ENCODE data around the gene TPCN2.
"Not testable (repeated sequence)": the region's sequence is repeated elsewhere in the genome, so short reads cannot be mapped to it uniquely, and the experiment has no call there.

The TPCN2 gene

DNA sequence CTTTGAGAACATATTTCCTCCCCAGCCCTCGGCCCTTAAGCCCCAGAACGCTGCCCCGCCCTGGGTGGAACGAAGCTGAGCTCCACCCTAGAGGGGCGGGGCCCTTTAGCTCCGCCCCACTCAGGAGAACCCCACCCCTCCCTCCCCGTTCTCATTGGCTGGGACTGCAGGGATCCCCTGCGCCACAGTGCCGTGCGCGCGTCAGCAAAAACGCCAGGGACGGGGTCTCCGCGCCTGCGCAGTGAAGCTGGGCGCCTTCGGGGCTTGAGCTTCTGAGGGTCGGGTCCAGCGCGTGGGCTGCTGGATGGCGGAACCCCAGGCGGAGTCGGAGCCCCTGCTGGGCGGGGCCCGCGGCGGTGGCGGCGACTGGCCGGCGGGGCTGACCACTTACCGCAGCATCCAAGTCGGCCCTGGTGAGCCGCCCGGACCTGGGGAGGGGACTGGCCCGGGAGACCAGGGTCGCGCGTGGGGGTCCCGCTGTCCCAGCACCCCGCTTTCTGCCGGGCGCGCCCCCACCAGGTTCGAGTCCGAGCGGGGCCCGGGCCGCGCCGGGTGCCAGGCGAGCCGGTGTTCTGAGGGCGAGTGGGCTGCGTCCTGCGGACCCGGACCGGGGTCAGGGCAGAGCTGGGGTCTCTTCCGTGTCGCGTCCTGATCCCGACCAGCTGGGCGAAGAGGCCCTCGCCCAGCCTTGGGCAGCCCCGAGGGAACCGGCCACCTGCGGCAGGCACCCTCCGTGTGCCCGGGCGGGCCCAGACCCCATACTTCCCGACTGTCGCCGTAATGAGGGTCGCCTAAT, at the start of gene TPCN2:
TPCN2 (plus strand) TSS at position 239 of the 796 bp plus-strand sequence; CDS start at position 305, 66 bp downstream.
- peak; percentile 84 to 90 for DNase-seq (ENCODE audit: low read depth in 2 of 2)

DNA sequence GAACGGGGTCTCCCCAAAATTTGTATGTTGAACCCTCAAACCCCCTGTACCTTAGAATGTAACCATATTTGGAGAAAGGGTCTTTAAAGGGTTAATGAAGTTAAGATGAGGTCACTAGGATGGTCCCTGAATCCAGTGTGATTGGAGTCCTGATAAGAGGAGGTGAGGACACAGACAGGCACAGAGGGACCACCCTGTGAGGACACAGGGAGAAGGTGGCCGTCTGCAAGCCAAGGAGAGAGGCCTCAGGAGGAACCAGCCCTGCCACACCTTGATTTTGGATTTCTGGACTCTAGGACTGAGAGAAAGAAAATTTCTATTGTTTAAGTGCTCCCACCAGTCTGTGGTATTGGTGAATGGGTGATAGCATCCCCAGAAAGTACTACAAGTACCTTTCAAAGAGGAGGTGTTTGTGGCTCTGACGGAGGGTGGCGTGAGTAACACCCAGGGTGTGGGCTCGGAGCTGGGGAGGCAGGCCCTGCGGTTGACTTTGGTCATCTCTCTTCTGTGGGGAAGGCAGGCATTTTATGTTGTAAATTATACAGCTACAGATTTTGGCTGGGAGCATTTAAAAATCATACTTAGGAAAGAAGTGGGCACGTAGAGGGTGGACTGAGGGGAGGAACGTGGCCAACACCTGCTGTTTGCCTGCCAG, 49.5 kb upstream of the TPCN2 start:
- no peak for DNase-seq (ENCODE audit: low read depth in 2 of 2)

DNA sequence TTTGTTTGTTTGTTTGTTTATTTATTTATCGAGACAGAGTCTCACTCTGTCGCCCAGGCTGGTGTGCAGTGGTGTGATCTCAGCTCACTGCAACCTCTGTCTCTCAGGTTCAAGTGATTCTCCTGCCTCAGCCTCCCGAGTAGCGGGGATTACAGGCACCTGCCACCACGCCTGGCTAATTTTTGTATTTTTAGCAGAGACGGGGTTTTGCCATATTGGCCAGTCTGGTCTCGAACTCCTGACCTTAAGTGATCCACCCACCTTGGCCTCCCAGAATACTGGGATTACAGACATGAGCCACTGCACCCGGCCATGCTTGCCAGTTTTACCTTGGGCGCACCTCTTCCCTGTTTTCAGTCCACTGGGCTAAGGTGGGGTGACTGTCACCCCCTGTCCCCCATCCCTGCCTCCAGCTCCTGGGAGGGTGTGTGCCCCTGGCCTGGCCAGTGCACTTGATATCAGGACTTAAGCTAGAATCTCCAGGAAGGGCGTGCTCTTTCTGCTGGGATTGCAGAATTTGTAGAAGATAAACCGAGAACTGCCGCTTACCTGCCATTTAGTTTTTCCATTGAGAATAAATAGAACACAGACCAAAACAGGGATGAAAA, 48.9 kb upstream of the TPCN2 start:
- not testable (repeated sequence) for DNase-seq (ENCODE audit: low read depth in 2 of 2)

DNA sequence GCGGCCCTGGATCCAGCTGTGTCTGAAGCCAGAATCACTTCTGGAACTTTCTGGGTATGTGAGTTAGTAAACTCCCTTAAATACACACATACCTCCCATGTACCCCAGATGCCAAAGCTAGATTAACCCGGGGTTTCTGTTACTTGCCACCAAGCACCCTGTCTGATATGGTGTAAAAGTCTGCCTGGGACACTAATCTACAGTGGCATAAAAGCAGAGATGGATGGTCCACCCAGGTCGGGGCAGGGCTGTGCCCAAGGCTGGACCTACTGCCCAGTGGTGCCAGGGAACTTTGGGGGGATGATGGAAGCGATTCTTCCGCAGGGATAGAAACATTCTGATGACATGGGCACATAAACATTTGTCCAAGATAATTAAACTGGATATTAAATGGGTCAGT, 48.3 kb upstream of the TPCN2 start:
- DNase-seq (ENCODE audit: low read depth in 2 of 2) = no peak

DNA sequence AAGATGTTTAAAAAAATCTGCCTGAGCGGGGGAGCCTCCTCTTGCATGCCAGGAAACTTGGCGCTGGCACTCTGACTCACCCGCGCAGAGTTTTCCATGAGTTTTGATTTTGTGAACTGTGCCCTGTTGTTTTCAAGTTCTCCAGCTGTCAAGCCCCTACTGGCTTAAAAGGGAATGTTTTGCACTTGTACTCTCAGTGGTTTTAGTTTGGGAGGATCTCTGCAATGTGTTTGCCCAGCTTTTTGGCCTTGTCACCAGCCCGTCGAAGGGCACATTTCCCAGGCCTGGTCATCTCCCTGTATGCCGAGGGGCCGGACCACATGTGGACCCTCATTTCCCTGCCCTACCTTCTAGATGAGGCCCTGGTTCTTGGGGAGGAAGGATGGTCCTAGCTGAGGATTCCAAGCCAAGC, 47.9 kb upstream of the TPCN2 start:
- DNase-seq (ENCODE audit: low read depth in 2 of 2) = no peak

DNA sequence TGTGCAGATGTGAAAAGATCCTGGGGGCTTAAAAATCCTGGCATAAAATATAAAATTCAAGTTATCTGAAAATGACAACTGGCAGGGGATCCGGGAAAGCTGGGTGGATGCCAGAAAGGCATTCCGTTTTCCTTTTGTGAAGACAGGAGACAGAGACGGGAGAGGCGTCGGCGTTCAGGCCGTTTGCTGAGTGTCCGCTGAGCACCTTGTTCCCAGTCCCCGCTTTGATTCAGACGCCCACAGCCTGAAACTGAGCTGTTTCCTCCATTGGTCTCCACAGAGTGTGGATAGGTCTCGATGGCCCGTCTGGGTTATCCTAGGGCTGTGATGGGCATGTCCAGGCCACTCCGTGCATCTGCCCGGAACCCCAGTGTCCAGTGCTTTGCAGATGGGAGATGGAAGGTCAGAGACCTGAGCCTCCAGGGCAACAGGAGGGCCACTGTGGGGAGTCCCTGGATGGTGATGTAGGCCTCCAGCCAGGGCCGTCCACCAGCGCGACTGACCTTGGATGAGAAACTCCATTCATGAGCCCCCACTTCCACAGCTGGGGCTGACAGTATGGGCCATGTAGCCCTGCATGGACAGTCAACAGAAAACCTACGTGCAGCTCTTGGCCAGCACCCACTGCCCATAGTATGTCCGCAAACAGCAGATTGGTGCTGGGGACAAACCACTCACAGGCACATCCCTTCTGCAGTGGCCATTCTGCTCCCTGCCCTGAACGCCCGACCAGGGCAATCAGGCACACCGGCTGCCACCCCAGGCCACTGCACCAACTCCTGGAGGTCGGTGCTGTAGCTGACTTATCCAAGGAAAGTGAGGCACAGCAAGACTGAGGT, 47.3 kb upstream of the TPCN2 start:
- no peak for DNase-seq (ENCODE audit: low read depth in 2 of 2)

DNA sequence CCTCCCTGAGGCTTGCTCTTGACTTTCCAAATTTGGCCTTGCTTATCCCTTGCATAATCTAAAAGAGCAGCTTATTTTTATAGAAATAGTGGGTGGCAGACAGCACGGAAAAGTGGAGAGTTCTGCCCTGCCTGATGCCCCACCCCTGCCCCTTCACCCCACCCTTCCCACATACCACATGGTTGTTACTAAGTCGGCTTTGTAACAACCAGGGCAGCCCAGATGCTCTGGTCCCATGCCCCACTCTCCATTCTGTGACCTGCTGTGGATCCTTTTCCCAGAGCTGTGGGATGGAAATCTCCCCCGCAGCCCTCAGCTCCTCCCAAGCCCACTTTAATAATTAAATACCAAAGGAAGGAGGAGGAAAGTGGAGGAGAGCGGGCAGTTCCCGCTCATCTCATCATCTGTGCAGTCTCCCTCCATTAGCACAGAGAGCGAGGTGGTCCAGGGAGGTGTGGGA, 46.6 kb upstream of the TPCN2 start:
- DNase-seq (ENCODE audit: low read depth in 2 of 2) = no peak

DNA sequence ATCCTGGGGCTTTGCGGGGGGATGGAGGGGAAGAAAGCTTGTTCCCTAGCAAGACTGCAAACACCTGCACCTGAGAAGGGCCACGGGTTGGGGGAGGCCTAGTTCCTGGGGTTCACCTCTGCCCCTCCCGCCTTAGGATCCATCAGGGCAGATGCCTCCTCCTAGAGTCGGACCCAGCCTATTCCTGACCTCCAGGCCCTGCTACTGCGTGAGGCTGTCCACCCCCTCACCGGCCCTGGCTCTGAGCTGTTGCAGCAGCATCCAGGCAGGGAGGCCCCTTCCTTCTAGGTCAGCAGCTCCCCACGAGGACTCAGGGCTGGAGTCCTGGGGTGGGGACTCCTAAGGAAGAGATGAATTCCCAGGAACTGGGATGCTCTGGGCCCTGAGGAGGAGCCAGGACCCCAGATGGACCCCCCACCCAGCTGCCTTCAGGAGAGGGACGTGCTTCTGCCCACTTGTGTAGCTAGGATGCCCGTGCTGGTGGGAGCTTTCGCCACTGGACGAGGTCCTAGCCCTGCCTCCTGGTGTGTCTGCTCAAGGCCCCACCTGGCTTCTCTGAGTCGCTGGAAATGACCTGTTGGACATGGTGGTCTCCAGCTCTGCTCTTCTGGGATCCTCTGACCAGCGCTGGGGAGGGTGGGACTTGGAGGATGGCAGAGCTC, 46.0 kb upstream of the TPCN2 start:
- DNase-seq (ENCODE audit: low read depth in 2 of 2) = no peak

DNA sequence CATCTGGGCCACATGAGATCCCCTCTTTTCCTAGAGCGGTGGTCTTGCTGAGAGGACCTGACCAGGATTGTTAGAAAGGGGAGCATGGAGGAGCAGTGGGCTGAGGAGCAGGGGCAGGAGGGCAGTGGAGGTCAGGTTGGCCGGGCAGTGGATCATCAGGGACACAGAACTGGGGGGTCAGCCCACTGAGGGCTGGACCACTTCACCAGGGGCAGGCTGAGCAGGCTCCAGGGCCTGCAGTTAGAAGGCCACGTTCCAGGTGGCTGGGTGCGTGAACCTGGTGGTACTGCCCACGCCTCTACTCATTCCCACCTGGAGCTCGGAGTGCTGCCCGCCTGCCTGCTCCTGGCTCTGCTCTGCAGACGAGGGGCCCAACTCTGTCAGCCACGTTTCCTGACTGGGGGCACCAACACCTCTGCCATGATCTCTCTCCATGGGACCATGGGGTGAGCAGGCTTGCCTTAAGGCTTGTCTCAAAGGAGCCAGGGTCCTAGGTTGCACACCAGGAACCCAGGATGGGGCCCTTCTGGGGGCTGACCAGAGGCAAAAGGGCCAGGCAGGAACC, 45.3 kb upstream of the TPCN2 start:
- DNase-seq (ENCODE audit: low read depth in 2 of 2) = no peak

DNA sequence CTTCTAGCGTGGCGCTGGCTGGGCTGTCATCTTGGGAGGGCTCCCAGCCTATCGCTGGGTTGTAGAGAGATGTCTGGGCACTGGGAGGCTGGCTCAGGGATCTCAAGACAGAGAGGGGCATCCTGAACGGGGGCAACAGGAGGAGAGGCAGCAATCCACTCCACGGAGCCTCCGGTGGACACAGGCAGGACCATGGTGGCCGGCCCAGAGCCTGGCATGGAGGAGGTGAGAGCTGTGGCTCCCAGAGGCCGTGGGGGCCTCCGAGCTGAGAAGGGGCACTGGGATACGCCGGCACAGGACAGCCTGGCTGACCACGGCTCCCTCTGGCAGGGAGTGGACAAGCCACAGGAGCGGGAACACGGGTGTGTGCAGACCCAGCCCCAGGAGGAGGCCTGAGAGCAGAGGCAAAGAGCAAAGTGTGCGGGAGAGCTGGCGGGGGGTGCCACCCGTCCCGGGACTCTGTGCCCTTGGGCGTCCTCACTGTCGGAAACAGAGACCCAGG, 44.8 kb upstream of the TPCN2 start:
- no peak for DNase-seq (ENCODE audit: low read depth in 2 of 2)

DNA sequence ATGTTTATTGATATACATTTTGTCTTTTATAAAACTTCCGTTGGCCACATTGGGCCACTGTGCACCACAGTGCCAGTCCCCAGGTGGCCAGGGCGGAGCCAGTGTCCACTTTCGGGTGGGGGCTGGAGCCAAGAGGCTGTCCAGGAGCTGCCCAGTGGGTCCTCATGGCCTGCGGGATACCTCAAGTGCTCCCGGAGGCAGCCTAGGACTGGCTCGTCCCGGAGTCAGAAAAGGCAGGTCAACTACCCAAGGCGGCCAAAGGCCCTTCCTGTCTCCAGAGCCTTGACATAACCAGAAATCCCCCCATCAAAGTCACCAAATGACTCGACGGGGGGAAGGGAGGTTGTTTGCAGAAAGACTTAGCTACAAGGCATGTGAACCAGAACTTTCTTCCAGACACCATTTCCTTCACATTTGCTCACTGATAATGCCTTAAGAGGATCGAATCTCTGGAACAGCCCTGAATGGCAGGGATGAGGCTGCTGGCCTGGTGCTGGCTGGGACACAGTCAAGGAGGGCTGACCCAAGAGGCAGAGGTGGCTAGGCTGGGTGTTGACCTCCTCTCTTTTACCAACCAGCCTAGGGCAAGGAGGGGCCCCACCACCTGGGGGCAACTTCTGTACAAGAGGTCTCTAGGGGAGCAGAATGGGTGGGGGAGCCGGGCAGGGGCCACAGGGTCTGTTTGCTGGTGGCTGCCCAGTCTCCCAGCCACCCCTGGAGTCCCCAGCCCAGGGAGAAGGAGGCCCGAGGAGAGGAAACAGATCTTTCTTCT, 44.1 kb upstream of the TPCN2 start:
- DNase-seq (ENCODE audit: low read depth in 2 of 2) = no peak

DNA sequence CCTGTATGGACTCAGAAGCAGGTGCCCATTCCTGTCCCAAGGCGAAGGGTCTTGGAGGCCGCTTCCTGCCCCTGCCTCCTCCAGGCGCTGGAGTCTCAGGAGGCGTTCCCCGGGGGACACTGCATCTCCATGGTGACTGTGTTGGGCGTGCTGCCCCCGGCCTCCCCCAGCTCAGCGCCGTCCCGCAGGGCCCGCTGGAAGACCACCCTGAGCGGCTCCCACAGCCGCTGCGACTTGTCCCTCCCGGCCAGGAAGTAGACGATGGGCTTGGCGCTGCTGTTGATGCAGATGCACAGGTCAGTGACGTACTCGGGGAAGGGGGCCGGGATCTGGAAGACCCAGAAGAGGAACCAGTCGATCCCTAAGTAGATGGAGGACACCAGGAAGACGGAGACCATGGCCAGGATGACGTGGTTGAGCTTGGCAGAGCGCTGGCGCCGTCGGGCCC, 43.5 kb upstream of the TPCN2 start:
- DNase-seq (ENCODE audit: low read depth in 2 of 2) = no peak

DNA sequence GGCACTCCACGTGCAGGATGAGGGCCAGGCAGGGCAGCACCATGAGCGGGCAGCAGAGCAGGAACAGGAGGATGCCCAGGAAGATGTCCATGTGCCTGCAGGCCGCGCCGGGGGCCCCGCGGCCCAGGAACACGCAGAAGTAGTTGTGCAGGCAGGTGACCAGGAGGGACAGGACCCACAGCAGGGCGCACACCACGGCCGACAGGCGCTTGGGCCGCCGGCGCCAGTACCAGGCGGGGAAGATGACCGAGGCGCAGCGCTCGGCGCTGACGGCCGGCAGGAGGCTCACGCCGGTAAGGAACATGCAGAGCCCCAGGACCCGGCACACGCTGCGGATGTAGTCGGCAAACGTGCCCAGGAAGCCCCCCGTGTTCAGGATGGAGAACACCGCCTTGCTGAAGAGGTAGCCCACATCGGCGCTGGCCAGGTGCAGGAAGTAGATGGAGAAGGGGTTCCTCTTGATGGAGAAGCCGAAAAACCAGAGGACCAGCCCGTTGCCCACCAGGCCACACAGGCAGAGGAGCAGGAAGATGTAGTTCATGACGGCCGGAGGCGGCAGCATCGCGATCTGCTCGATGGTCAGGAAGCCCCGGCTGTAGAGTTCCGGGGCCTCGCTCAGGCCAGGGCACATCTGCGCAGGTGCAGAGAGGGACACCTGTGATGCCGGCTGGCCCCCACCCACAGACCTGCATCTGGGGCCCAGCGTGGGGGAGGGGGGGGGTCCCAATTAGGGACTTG, 42.9 kb upstream of the TPCN2 start:
- no peak for DNase-seq (ENCODE audit: low read depth in 2 of 2)

DNA sequence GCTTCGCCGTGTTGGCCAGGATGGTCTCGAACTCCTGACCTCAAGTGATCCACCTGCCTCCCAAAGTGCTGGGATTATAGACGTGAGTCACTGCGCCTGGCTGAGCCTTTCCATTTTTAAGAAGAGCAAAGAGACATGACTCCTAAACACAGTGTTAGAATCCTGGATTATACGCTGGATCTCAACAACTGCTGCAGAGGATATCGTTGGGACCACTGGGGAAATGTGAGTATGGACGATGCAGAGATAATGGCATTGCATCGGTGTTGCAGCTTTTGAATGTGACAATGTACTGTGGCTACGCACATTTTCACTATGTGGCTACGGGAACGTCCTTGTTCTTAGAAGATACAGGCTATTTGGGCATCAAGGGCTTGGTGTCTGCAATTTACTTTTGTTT, 41.9 kb upstream of the TPCN2 start:
- no peak for DNase-seq (ENCODE audit: low read depth in 2 of 2)

DNA sequence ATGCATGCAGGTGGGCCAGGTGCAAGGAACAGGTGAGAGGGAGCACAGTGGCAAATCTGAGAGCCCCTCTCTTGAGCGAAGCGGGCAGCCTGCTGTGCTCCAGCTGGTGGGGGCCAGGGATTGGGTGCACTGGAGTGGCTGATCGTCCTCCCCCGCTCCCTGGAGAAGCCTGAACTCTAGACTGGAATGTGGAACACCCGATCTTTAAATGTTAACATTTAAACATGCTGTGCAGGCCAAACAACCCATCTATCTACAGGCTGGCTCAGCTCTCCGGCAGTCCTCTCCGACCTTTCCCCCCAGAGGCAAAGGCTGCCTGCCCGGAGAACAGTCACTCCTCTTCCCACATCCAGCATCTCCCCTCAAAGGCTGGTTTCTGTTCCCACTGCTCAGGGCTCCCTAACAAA, 40.8 kb upstream of the TPCN2 start:
- no peak for DNase-seq (ENCODE audit: low read depth in 2 of 2)

DNA sequence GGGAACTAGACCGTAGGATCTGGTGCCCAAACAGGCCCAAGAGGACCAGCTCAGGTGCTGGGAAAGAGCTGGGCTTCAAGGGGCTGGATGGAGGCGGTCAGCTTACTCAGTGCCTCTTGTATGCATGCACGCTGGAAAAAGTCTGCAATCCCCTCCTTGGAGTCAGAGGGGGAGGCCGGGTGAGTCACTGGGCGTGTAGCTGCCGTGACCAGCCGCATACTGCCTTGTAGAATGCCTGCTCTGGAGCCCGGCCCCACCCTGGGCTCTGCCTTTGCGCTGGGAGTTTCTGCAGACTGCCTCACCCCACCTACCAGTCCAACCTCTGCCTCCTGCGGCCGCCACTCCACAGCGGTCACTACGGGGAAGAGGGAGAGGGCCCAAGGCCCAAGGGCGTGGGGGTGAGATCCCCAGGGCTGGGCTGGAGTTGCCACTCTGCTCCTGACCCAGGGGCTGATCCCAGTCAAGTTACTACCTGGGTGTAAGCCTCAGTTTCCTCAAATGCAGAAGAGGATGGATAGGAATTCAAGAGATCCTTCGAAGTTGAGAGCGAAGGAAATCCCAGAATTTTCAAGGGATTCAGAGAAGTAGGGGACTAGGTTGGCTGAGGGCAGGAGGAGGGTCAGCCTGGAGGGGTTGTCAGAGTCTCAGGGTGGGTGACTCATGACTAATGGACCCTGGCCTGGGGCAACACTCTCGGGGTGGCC, 39.8 kb upstream of the TPCN2 start:
- no peak for DNase-seq (ENCODE audit: low read depth in 2 of 2)

DNA sequence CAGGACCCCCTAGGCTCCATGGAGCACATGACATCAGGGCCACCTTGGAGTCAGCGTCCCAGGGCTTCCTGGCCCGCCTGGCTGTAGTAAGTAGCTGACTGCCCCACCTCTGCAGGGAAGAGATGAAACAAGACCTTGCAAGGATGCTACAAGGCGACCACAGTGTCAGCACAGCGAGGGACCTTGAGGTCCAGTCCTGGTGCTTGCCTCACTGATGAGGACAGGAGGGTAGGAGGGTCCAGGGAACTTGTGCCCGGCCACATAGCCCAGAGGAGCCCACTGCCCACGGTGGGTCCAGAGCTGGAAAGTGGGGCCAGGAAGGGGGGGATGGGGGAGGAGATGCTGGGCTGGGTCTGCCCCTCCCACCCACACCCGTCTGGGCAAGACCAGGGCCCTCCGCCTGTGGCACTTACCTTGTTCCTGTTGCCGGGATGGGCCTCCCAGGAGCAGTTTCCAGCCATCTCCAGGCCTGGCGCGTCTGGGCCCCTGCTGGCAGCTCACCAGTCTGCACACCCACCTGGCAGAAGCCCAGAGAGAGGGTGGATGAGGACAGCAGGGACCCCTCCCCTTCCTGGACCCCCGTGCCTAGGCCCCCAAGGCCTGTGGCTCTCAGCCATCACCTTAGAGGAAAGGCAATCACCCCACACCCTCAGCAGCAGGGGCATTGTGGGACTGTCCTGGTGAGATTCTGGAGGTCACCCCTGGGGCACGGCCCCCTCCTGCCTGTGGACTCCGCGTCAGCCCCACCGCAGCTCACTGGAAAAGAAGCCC, 39.1 kb upstream of the TPCN2 start:
- no peak for DNase-seq (ENCODE audit: low read depth in 2 of 2)

DNA sequence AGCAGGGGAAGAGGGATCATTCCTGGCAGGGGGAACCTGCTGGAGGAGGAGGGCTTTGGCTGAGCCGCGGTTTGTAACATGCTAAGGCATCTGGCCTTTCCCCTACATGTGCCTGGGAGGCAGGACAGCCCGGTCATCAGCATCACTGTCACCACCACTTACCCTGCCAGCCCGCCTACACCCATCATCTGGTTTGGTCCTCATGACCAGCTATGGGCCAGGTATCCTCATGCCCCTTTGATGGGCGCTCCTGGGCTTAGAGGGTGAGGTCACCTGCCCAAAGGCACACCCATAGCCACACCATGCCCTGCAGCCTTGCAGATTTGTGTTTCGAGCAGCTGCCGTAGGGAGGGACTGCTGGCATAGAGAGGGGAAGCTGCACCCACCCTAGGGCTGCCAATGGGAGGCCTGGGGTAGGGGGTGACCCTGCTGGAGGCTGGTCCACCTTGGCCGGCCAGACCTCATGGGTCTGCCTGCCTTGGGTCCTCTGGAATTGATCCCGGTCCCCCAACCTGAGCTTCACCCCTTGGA, 38.3 kb upstream of the TPCN2 start:
- no peak for DNase-seq (ENCODE audit: low read depth in 2 of 2)

All from stimulated activated CD8-positive, alpha-beta memory T cell treated with anti-CD3 and anti-CD28 coated beads, Interleukin-15, amount 100 ng/mL, for 48 hours (primary cell).